Skeletal muscle cell (primary cell): Measurements from ENCODE around the gene KRTAP1-5.
"Not testable (repeated sequence)": the region's sequence is repeated elsewhere in the genome, so short reads cannot be mapped to it uniquely, and the experiment has no call there.

Experiments used
- DNase-seq: peaks from one replicate; pipeline ENCODE4 v3.0.0-alpha.2; 2010; ENCODE audit warnings: low read depth
- H3K4me3 ChIP-seq: 2 replicates; pipeline ENCODE4 v1.5.1; 2011; ENCODE audit warnings: low read depth, mild to moderate bottlenecking, control low read depth, low read length, moderate library complexity

KRTAP1-5 gene, protein sequence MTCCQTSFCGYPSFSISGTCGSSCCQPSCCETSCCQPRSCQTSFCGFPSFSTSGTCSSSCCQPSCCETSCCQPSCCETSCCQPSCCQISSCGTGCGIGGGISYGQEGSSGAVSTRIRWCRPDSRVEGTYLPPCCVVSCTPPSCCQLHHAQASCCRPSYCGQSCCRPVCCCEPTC

DNA sequence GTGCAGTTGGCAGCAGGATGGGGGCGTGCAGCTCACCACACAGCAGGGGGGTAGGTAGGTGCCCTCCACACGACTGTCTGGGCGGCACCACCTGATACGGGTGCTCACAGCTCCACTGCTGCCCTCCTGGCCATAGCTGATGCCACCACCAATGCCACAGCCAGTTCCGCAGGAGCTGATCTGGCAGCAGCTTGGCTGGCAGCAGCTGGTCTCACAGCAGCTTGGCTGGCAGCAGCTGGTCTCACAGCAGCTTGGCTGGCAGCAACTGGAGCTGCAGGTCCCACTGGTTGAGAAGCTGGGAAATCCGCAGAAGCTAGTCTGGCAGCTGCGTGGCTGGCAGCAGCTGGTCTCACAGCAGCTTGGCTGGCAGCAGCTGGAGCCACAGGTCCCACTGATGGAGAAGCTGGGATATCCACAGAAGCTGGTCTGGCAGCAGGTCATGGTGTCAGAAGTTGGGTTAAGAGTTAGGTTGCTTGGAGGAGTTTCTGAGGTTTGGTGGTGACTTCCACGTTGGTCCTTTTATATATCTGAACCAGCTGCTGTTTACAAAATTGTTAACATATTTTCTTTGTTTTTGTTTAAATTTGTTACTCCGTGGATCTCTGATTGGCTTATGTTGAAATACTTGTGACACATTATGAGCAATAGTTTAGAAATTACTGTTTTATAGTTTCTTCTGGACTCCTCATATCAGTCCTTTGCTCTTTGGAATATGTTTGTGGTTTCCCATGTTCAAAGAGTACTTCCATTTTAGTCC lies at the start of gene KRTAP1-5:
Gene KRTAP1-5, minus strand, starts transcription at position 494 of the 757 bp plus-strand sequence. Its CDS starts 53 bp downstream, at position 441.
- DNase-seq: peak; percentile 56
- H3K4me3 ChIP-seq: no peak within 1 kb of the TSS

DNA sequence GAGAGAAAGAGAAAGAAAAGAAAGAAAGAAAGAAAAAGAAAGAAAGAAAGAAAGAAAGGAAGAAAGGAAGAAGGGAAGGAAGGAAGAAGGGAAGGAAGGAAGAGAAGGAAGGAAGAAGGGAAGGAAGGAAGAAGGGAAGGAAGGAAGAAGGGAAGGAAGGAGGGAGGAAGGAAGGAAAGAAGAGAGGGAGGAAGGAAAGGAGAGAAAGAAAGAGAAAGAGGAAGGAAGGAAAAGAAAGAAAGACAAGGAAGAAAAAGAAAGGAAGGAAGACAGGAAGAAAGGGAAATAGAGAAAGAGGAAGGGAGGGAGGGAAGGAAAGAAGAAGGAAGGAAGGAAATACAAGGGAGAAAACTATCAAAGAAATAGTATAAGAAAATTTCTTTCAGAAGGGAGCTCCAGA lies 49.8 kb upstream of the KRTAP1-5 start:
- DNase-seq: no peak
- H3K4me3 ChIP-seq: no peak overlapping the region

DNA sequence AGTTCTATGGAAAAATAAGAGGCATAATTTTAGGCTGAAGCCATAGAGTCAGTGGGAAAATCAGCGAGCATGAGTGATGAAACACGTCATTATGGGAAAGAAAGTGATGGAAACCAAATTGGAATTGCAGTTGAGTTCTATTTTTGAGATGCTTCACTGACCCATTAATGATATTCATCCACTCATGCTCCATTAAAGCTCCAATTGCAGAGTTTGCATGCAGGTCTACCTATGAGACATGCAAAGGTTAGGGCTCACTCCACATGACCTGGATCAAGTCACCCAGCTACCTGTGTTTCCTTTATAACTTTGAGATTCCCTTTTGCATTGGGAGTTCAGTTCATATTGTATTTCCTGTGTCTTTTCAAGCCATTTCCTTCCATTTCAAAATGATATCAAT lies 46.7 kb upstream of the KRTAP1-5 start:
- no peak overlapping the region for H3K4me3 ChIP-seq
- no peak for DNase-seq

DNA sequence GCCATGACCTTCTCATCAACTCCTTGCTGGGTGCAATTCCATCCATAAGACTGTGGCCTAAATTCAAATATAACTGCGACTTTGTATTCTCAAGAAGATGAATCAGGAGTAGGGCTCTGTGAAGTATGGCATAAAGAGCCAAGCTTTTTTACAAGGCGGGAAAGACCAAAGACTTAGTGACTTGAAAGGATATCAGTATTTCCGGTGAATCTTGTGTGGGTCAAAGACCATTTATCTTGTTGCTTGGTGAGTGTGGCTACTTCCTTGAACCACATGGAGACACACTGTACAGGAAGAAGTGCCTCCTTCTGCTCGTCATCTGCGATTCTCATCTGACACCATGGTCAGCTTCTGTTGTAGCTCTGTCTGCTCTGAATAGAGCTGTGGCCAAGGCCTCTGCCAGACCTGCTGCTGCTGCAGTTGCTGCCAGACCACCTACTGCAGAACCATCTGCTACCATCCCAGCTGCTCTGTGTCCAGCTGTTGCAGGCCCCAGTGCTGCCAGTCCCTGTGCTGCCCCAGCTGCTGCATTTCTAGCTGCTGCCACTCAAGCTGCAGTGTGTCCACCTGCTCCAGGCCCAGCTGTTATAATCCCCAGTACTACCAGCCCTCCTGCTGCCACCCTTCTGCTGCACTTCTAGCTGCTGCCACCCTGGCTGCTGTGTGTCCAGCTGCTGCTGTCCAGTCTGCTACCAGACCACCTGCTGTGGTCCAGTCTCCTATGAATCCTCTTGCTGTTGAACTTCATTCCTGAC lies 44.8 kb upstream of the KRTAP1-5 start:
- DNase-seq: peak; percentile 64
- no peak overlapping the region for H3K4me3 ChIP-seq

DNA sequence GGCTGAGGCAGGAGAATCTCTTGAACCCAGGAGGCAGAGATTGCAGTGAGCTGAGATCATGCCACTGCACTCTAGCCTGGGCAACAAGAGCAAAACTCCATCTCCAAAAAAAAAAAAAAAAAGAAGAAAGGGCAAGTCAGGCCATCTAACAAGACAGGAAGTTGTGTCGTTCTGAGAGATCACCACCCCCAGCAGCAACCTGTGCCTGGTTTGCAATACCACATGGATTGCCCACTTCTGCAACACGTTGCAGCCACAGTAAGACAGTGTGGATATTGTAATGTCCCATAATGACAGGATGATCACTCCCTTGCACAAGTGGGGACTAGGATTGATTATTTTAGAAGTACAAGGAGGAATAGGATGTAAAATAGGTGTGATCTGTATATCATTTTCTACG lies 42.0 kb upstream of the KRTAP1-5 start:
- no peak for DNase-seq
- no peak overlapping the region for H3K4me3 ChIP-seq

DNA sequence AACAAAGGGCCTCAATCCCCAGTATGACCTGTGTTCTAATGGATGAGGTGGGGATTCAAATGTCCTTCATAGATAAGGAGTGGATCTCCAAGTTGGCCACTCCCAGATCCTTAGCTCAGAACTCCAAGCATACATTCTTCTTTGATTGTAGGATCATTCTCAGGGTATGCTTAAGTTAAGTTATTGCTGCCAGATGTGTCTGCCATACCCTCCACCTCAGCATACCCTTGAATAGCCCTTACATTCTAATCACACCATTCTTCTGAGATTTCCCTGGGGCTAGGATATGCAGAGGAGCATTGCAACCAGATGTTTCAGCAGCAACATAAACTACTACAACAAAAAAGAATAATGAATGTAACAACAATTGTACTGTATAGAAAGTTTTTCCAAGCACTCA lies 40.3 kb upstream of the KRTAP1-5 start:
- no peak overlapping the region for H3K4me3 ChIP-seq
- no peak for DNase-seq

DNA sequence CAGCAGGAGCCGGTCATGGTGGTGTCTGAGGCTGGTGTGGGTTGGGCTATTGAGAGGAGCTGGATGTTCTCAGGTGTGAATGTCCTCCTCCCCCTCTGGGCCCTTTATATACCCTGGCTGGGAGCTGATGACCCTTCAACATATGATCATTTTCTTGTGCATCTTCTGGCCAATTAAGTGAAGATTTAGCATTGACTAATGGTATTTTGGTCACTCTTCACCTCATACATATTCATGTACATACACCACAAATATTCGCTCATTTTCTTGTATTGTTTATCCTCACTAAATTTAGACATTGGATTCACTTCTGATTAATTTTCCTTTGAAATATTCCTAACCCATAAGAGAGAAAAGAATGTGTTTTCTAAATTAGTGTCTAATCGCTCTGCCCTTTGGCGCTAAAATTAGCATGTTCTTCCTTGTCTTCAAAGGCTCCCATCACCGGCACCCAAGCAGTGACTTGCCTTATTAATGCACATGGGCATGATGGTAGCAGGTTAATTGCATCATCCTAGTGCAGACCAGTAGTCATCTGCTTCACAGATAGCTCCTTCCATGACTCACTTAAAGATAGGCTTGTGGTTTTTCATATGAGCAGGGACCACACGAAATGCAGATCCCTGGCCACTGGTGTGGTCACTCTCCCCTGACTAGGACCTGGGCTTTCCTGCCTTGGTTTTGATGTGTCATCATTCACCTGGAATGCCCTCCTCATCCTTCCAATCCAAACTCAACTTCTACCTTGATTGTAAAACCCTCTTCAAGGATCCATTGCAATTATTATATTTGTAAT lies 39.0 kb upstream of the KRTAP1-5 start, which contains the start of gene KRTAP2-4:
Gene KRTAP2-4, minus strand, starts transcription at position 51 of the 796 bp plus-strand sequence. Its CDS starts 34 bp downstream, at position 17.
- peak; percentile 71 for DNase-seq
- no peak within 1 kb of the TSS for H3K4me3 ChIP-seq

DNA sequence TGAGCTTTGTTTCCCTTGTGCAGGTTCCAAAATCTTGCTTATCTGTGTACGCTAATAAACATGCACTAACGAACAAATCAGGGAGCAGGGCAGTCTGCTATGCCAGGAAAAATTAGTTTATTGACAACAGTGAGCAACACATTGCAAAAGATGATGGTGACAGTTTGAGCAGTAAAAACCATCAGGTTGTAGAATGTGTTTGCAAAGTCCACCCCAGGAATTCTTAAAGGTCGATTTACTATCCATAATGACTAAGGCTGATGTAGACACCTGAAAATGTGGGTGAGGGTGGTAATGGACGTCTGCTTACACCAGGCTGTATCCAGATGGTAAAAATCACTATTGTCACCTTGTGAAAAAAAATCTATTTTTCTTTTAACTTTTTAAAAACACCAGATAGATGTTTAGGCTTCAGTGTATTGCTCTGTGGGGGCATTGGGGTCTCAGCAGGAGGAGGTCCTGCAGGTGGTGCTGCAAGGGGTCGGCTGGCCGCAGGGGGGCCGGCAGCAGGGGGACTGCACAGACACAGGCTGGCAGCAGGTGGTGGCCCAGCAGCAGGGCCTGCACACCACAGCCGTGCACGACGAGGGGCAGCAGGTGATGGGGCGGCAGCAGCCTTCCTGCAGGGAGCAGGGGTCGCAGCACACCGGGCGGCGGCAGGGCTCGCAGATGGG lies 38.1 kb upstream of the KRTAP1-5 start:
- not testable (repeated sequence) for H3K4me3 ChIP-seq, DNase-seq

DNA sequence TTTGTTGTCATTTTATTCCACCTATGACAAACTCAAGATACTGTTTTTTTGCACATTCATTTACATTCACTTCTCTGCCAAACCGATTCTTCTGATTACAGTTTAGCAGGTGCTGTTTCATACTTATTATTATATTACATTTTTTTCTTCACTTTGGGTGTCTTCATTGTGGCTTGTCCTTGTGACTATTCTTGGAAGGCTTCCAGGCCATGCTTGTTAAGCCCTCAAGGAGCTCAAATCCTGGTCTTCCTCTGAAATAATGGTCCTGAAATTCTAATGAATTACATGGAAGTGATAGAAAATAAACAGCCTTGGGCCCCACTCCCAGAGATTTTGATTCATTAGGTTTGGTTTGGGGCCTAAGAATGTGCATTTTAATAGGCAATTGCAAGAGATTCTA lies 37.3 kb upstream of the KRTAP1-5 start:
- no peak overlapping the region for H3K4me3 ChIP-seq
- no peak for DNase-seq

DNA sequence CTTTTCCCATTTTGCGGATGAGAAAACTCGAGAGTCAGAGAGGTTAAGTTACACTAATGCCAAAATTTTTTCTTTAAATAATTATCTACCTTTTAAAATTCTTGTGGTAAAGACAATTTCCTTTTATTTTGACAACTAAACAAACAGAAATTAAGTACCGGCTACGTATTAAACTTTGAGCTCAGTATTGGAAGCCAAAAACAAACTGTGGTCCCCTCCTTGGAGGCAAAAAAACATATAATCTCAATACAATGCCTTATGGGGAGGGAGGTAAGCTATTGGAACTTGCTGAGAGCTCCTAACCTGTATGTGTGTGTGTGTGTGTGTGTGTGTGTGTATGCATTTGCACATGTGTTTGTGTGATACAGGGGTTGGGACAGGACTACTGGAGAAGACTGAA lies 36.4 kb upstream of the KRTAP1-5 start:
- no peak overlapping the region for H3K4me3 ChIP-seq
- DNase-seq: no peak

DNA sequence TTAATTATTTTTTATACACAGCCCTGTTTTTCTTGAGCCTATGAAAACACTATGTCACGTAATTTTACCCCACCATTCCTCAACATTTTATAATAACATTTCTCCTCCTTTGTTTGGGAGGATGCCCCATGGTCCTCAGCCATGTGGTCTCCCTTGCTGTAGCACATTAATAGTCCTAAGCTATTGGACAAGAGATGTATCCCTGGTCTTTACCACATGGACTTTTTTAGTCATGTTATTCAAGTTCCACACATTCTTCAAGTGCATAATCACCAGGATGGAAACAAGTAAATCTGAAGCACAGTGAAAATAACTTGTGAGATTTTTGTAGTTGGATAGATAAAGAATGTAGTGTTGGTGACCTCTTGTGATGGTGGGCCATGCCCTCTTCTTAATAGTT lies 35.0 kb upstream of the KRTAP1-5 start:
- peak; percentile 82 for DNase-seq
- no peak overlapping the region for H3K4me3 ChIP-seq

DNA sequence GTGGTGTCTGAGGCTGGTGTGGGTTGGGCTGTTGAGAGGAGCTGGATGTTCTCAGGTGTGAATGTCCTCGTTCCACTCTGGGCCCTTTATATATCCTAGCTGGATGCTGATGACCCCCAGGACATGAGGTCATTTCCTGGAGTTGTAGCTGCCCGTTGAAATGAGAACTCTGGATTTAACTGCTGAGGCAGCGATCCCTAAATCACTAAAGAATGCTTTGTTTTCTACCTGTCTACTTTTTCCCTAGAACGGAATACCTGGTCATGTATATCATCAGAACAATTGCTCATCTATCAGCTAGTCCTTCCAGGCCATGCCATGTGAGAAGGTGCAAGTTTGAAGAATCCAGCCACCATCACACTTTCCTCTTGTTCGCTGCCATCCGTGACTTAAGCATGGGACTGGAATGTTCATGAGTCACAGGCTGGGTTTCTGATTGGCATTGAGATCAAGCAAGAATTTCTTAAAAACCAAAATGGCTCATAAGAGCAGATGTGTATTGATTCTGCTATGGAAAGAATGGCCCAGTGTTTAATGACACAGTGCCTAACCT lies 33.1 kb upstream of the KRTAP1-5 start, which contains the start of gene KRTAP2-3:
Gene KRTAP2-3, minus strand, starts transcription at position 63 of the 553 bp plus-strand sequence. CDS start 64 bp downstream, outside the sequence.
- peak; percentile 78 for DNase-seq

DNA sequence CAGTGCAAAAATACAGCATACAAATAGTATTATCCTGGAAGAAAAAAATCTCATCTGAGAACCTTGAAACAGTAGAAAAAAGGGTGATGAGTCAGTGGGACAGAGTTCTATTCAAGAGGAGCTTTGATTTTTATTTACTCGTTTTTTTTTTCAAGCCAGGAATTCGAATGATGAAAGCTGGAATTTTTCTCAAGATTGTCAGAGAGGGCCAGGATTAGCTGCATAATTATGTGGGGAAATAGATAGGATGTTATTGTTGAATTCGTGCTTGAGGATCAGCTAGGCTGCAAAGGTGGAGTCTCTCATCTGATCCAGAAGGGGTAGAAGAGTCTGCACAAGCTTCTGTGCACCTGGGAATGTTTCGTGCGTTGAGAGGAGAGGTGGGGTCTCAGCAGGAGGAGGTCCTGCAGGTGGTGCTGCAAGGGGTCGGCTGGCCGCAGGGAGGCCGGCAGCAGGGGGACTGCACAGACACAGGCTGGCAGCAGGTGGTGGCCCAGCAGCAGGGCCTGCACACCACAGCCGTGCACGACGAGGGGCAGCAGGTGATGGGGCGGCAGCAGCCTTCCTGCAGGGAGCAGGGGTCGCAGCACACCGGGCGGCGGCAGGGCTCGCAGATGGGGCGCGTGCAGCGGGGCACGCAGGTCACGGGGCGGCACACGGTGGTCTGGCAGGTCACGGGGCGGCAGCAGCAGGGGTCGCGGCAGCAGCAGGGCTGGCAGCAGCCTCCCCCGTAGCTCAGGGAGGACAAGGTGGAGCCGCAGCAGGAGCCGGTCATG lies 32.5 kb upstream of the KRTAP1-5 start:
- DNase-seq: peak; percentile 66

More for the DNA sequence above, 33.1 kb upstream of the KRTAP1-5 start, which contains the start of gene KRTAP2-3:
- H3K4me3 ChIP-seq: no peak within 1 kb of the TSS

DNA sequence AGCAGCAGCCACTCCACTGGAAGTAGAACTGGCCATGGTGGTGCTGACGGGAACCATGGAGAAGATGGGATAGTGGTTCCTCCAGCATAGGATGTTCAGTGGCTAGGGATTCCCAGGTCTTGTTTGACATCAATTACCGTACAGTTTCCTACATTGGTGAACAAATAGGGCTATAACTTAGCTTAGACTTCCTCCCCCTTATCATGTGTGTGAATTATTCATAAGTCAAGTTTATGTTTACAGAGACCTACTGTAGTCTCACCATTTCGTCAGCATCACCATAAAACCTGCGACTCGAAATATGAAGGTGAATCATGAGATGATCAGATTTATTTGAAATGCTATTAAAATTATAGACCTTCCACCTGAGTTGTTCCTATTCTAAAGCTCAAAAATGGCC lies 31.7 kb upstream of the KRTAP1-5 start:
- no peak overlapping the region for H3K4me3 ChIP-seq

More for the DNA sequence above, 32.5 kb upstream of the KRTAP1-5 start:
- not testable (repeated sequence) for H3K4me3 ChIP-seq

DNA sequence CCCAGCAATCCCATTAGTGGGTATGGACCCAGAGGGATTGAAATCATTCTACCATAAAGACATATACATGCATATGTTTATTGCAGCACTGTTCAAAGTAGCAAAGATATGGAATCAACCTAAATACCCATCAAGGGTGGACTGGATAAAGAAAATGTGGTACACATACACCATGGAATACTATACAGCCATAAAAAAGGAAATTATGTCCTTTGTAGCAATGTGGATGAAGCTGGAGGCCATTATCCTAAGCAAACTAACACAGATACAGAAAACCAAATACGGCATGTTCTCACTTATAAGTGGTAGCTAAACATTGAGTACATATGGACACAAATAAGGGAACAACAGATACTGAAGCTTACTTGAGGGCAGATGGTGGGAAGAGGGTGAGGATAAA lies 30.5 kb upstream of the KRTAP1-5 start:
- DNase-seq: no peak
- H3K4me3 ChIP-seq: no peak overlapping the region

More for the DNA sequence above, 31.7 kb upstream of the KRTAP1-5 start:
- no peak for DNase-seq

DNA sequence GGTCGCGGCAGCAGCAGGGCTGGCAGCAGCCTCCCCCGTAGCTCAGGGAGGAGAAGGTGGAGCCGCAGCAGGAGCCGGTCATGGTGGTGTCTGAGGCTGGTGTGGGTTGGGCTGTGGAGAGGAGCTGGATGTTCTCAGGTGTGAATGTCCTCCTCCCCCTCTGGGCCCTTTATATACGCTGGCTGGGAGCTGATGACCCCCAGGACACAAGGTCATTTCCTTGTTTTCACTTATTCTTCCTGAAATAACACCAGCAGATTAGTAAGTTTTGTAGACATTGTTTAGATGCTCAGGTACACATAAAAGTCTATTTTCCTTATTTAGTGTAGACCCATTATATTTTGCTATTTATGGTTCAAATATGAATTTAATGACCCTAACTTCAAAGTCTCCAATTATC lies 28.1 kb upstream of the KRTAP1-5 start, which contains the start of gene KRTAP2-2:
Gene KRTAP2-2, minus strand, starts transcription at position 101 of the 400 bp plus-strand sequence. Its CDS starts 19 bp downstream, at position 82.
- not testable (repeated sequence) for DNase-seq

DNA sequence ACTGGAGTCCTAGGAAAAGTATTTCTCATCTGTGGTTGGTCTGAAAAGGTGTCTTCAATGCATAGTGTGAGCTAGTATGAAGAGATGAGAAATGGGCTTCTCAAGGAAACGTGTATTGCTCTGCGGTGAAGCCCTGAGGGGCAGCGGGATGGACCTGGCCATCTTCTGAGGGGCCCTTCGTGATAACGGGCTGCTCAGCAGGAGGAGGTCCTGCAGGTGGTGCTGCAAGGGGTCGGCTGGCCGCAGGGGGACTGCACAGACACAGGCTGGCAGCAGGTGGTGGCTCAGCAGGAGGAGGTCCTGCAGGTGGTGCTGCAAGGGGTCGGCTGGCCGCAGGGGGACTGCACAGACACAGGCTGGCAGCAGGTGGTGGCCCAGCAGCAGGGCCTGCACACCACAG lies 27.5 kb upstream of the KRTAP1-5 start:
- not testable (repeated sequence) for DNase-seq, H3K4me3 ChIP-seq

More for the DNA sequence above, 28.1 kb upstream of the KRTAP1-5 start, which contains the start of gene KRTAP2-2:
- H3K4me3 ChIP-seq: not testable (repeated sequence)
